ENCODE measurements around the gene TRIM67. TPM values are rescaled to one million over a fixed set of nuclear protein-coding genes. Genes with fewer than 3 reads are reported as not detected.

TRIM67 gene
- total and polyA plus RNA-seq, 2 of the 4 experiments (the other 2 are of a cell fraction) = not detected

GRCh38 chr1:231236938-231237337 lies 75.1 kb downstream of the TRIM67 start:
- H3K27ac ChIP-seq (ENCODE audit: insufficient read depth, low read length) = no peak overlapping the region
- no peak overlapping the region for H3K56ac ChIP-seq (ENCODE audit: extremely low read depth, insufficient read depth, low read length)
- no peak overlapping the region for H3K9ac ChIP-seq (ENCODE audit: low read depth, low read length)
- WGBS, 2 experiments (ENCODE audit: extremely low coverage in 2 of 2, insufficient read length in 1 of 2) = 83% methylated on average over 1 of the region's 9 CpGs; no CpG with 5 or more reads in 1 of the 2 experiments
- H3K79me1 ChIP-seq (ENCODE audit: low read depth in 1 of 2, low read length in 2 of 2) = peaks cover 38 to 42% of the 10 kb centered on the region in 2 experiments
- DNase-seq = no peak
- no peak overlapping the region for H2BK5ac ChIP-seq (ENCODE audit: low read depth, low read length, poor library complexity, severe bottlenecking)
- H2BK20ac ChIP-seq (ENCODE audit: low read depth, low read length) = no peak overlapping the region
- H2BK15ac ChIP-seq (ENCODE audit: low read depth, low read length) = no peak overlapping the region
- no peak overlapping the region for H3K4me3 ChIP-seq (ENCODE audit: insufficient read depth, low read depth, low read length)
- in situ Hi-C loops (cut with MboI; ENCODE audit: low sequenced_read_pairs) = no loop called here
- no peak overlapping the region for H2AK5ac ChIP-seq (ENCODE audit: low read depth, low read length)
- dilution Hi-C loops (cut with HindIII; ENCODE audit: low sequenced_read_pairs, unreplicated experiment) = no loop called here
- H3K23ac ChIP-seq (ENCODE audit: low read depth, low read length) = no peak overlapping the region
- H4K20me1 ChIP-seq (ENCODE audit: insufficient read depth, low read length) = no peaks in the 10 kb centered on the region; the same call in 1 of the 2 replicates
- H3K4me1 ChIP-seq (ENCODE audit: control insufficient read depth, insufficient read depth, low read length) = no peaks in the 10 kb centered on the region
- no peak overlapping the region for H3K18ac ChIP-seq (ENCODE audit: low read depth, low read length)
- no peak overlapping the region for H2AK9ac ChIP-seq (replicated peaks; ENCODE audit: low read depth, low read length, poor library complexity)
- intact Hi-C loops (cut with micrococcal nuclease) = no loop called here
- H3K27me3 ChIP-seq (ENCODE audit: control insufficient read depth, insufficient read depth, low read length) = no peaks in the 10 kb centered on the region
- H3K4me2 ChIP-seq (ENCODE audit: low read depth, low read length) = no peak overlapping the region
- H4K91ac ChIP-seq (ENCODE audit: insufficient read depth, low read depth, low read length) = no peak overlapping the region
- no TSS peak for BruUV-seq (replicated peaks)
- H3K36me3 ChIP-seq (ENCODE audit: control insufficient read depth, insufficient read depth, low read length) = peaks cover 10% of the 10 kb centered on the region
- H4K5ac ChIP-seq (ENCODE audit: low read depth, low read length) = no peak overlapping the region
- H4K8ac ChIP-seq (ENCODE audit: low read depth in 2 of 2, low read length in 2 of 2) = no peak overlapping the region
- no peak for ATAC-seq (ENCODE audit: low read depth)
- H2AFZ ChIP-seq (replicated peaks; ENCODE audit: low read length, poor library complexity) = no peak overlapping the region
- ChIA-PET POLR2A (ENCODE audit: unreplicated experiment) (no interaction called here), CTCF (interaction anchor here (0.6 kb wide), 1 partner anchor 1522 kb away, joined by 3 read pairs; no protein-coding TSS in a partner anchor)
- H3K4ac ChIP-seq (ENCODE audit: low read depth, low read length) = no peak overlapping the region
- H3K9me1 ChIP-seq (ENCODE audit: insufficient read depth, low read length) = 0 out of 2 replicates have a peak, but pooled peaks cover 3% of the 10 kb centered on the region
- H3K14ac ChIP-seq (replicated peaks; ENCODE audit: low read depth, low read length) = no peak overlapping the region
- H3K9me3 ChIP-seq (ENCODE audit: control insufficient read depth, insufficient read depth, low read length) = no peaks in the 10 kb centered on the region
- no peak overlapping the region for H2BK120ac ChIP-seq (ENCODE audit: low read depth, low read length)
- TF ChIP-seq RFX5 (IDR thresholded peaks at IDR 0.05; ENCODE audit: low read depth, low read length) (no peak), MAZ (IDR thresholded peaks at IDR 0.05; ENCODE audit: borderline replicate concordance, low read depth, low read length) (no peak), FOS (IDR thresholded peaks at IDR 0.05; ENCODE audit: low read depth, low read length) (no peak), RAD21 (IDR thresholded peaks at IDR 0.05; ENCODE audit: low read length) (no peak), POLR2A (IDR thresholded peaks at IDR 0.05; ENCODE audit: low read depth, low read length) (no peak), CHD1 (IDR thresholded peaks at IDR 0.05; ENCODE audit: low read depth, low read length) (no peak)
- TF ChIP-seq, protein P1, sequence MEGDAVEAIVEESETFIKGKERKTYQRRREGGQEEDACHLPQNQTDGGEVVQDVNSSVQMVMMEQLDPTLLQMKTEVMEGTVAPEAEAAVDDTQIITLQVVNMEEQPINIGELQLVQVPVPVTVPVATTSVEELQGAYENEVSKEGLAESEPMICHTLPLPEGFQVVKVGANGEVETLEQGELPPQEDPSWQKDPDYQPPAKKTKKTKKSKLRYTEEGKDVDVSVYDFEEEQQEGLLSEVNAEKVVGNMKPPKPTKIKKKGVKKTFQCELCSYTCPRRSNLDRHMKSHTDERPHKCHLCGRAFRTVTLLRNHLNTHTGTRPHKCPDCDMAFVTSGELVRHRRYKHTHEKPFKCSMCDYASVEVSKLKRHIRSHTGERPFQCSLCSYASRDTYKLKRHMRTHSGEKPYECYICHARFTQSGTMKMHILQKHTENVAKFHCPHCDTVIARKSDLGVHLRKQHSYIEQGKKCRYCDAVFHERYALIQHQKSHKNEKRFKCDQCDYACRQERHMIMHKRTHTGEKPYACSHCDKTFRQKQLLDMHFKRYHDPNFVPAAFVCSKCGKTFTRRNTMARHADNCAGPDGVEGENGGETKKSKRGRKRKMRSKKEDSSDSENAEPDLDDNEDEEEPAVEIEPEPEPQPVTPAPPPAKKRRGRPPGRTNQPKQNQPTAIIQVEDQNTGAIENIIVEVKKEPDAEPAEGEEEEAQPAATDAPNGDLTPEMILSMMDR (conservative IDR thresholded peaks at IDR 0.05; ENCODE audit: low read depth, low read length) = no peak

All from IMR-90 (cell line).